ENCODE measurements around the gene PARVA. TPM values are rescaled to one million over a fixed set of nuclear protein-coding genes. Genes with fewer than 3 reads are reported as not detected.

The PARVA gene
- total and polyA plus RNA-seq, 2 of the 4 experiments (the other 2 are of a cell fraction): 65.2 to 80.2 TPM

DNA sequence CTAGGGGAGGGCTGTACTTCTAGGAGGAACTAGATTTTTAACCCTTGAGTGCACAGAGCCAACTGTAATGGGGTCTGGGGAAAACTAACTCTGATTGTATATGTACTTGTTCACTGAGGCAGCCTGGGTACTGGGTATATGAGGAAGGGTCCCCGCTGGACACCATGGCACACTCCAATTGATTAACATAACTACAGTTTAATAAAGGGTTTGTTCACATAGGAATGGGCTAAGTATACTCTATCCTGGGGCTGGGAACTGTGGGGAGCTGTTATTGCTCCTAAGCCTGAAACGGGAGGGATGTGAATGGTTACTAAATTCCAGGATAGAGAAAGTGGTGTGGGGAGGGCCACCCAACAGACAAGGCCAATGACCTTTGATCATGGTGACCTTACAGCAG lies 67.6 kb downstream of the PARVA start:
- POLR2A ChIA-PET (ENCODE audit: unreplicated experiment): no interaction called here
- Histone ChIP-seq H3K9me3 (ENCODE audit: control insufficient read depth, insufficient read depth, low read length) (no peaks in the 10 kb centered on the region), H3K23ac (ENCODE audit: low read depth, low read length) (no peak overlapping the region), H3K4ac (ENCODE audit: low read depth, low read length) (no peak overlapping the region), H3K36me3 (ENCODE audit: control insufficient read depth, insufficient read depth, low read length) (peaks cover 11% of the 10 kb centered on the region), H3K18ac (ENCODE audit: low read depth, low read length) (no peak overlapping the region), H4K20me1 (ENCODE audit: insufficient read depth, low read length) (peaks cover 51% of the 10 kb centered on the region), H3K9ac (ENCODE audit: low read depth, low read length) (no peak overlapping the region), H2AK5ac (ENCODE audit: low read depth, low read length) (no peak overlapping the region), H4K91ac (ENCODE audit: insufficient read depth, low read depth, low read length) (no peak overlapping the region), H3K56ac (ENCODE audit: extremely low read depth, insufficient read depth, low read length) (no peak overlapping the region), H4K8ac (ENCODE audit: low read depth in 2 of 2, low read length in 2 of 2) (no peak overlapping the region), H3K4me1 (ENCODE audit: control insufficient read depth, insufficient read depth, low read length) (peaks cover 13% of the 10 kb centered on the region), H3K4me3 (ENCODE audit: insufficient read depth, low read depth, low read length) (no peak overlapping the region), H3K27ac (ENCODE audit: insufficient read depth, low read length) (no peak overlapping the region), H2BK20ac (ENCODE audit: low read depth, low read length) (no peak overlapping the region), H2BK120ac (ENCODE audit: low read depth, low read length) (no peak overlapping the region), H3K14ac (replicated peaks; ENCODE audit: low read depth, low read length) (no peak overlapping the region), H3K79me1 (ENCODE audit: low read depth in 1 of 2, low read length in 2 of 2) (peaks cover 53 to 84% of the 10 kb centered on the region in 2 experiments), H3K4me2 (ENCODE audit: low read depth, low read length) (no peak overlapping the region), H2BK5ac (ENCODE audit: low read depth, low read length, poor library complexity, severe bottlenecking) (no peak overlapping the region), H4K5ac (ENCODE audit: low read depth, low read length) (no peak overlapping the region), H2AK9ac (replicated peaks; ENCODE audit: low read depth, low read length, poor library complexity) (no peak overlapping the region), H3K9me1 (ENCODE audit: insufficient read depth, low read length) (peaks cover 24% of the 10 kb centered on the region), H3K27me3 (ENCODE audit: control insufficient read depth, insufficient read depth, low read length) (no peaks in the 10 kb centered on the region), H2AFZ (replicated peaks; ENCODE audit: low read length, poor library complexity) (no peak overlapping the region), H2BK15ac (ENCODE audit: low read depth, low read length) (no peak overlapping the region)
- BruUV-seq (replicated peaks): no TSS peak
- in situ Hi-C loops (cut with MboI; ENCODE audit: low sequenced_read_pairs) (no loop called here), dilution Hi-C loops (cut with HindIII; ENCODE audit: low sequenced_read_pairs, unreplicated experiment) (no loop called here), intact Hi-C loops (cut with micrococcal nuclease) (no loop called here)
- no peak for DNase-seq
- WGBS, 2 experiments (ENCODE audit: extremely low coverage in 2 of 2, insufficient read length in 1 of 2): no CpG with 5 or more reads among the region's 2 CpGs
- no peak for ATAC-seq (ENCODE audit: low read depth)
- TF ChIP-seq SMC3 (IDR thresholded peaks at IDR 0.05; ENCODE audit: low read depth, low read length): no peak
- TF ChIP-seq, protein P1, sequence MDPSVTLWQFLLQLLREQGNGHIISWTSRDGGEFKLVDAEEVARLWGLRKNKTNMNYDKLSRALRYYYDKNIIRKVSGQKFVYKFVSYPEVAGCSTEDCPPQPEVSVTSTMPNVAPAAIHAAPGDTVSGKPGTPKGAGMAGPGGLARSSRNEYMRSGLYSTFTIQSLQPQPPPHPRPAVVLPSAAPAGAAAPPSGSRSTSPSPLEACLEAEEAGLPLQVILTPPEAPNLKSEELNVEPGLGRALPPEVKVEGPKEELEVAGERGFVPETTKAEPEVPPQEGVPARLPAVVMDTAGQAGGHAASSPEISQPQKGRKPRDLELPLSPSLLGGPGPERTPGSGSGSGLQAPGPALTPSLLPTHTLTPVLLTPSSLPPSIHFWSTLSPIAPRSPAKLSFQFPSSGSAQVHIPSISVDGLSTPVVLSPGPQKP (IDR thresholded peaks at IDR 0.05; ENCODE audit: borderline replicate concordance, low read depth, low read length): no peak
- CTCF ChIA-PET: interaction anchor here (0.6 kb wide), 1 partner anchor 455 kb away, joined by 3 read pairs; no protein-coding TSS in a partner anchor
